Measurements from ENCODE around the gene OGDHL. TPM values are rescaled to one million over a fixed set of nuclear protein-coding genes. Genes with fewer than 3 reads are reported as not detected.

Gene OGDHL
- total and polyA plus RNA-seq, 8 donors, result 0.31 to 26.8 (median 3.7) TPM; not detected in 1

DNA sequence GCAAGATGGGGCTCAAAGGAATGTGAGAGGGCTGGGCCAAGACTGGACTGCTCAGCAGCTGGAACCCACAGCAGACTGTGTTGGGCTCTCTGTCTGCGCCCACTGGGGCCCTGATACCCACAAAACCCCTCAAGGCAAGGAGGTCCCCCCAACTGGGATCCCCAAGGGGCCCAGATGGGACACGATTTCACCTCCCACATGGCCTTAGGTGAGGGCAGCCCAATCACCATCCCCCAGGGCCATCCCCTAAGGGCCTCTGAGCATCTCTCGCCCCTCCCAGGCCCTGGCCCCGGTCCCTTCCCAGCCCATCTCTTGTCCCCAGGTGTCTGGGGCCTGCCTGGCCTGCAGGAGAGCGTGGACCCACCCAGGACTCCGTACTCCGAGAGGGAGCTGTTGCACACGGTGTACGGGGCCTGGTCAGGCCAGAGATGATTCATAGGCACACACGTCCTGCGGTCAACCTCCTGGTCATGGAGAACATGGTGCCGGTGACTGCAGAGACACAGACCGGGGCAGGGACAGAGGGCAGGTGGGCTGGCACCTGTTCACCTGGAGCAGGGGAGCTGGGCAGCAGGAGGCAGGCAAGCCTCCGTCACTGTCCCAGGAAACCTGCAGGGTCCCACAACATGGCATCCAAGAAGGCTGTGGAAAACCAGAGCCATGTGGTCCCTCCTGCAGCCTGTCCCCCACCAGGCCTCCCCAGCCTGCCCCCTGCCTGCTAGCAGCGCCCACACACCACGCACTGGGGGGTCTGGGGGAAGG is 21.6 kb downstream of the OGDHL start:
- Histone ChIP-seq H3K4me1 (no peaks in the 10 kb centered on the region), H3K4me3 (no peak overlapping the region), H3K9me3 (no peaks in the 10 kb centered on the region), H3K27me3 (no peaks in the 10 kb centered on the region), H3K36me3 (no peaks in the 10 kb centered on the region), H3K27ac (no peak overlapping the region)
- DNase-seq, result peak in 1 of 2 donors; percentile 19
- WGBS, 5 donors, result 86 to 92% (median 89%) methylated on average over 11 to 16 of the region's 16 CpGs
- intact Hi-C loops (cut with DNase I; ENCODE audit: low total_unique reads), result no loop called here
- TF ChIP-seq POLR2A (IDR thresholded peaks at IDR 0.05), result no peak
- TF ChIP-seq, protein P1, sequence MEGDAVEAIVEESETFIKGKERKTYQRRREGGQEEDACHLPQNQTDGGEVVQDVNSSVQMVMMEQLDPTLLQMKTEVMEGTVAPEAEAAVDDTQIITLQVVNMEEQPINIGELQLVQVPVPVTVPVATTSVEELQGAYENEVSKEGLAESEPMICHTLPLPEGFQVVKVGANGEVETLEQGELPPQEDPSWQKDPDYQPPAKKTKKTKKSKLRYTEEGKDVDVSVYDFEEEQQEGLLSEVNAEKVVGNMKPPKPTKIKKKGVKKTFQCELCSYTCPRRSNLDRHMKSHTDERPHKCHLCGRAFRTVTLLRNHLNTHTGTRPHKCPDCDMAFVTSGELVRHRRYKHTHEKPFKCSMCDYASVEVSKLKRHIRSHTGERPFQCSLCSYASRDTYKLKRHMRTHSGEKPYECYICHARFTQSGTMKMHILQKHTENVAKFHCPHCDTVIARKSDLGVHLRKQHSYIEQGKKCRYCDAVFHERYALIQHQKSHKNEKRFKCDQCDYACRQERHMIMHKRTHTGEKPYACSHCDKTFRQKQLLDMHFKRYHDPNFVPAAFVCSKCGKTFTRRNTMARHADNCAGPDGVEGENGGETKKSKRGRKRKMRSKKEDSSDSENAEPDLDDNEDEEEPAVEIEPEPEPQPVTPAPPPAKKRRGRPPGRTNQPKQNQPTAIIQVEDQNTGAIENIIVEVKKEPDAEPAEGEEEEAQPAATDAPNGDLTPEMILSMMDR (IDR thresholded peaks at IDR 0.05), result no peak
- no peak for TF ChIP-seq EP300 (IDR thresholded peaks at IDR 0.05)
- no peak for TF ChIP-seq POLR2AphosphoS5 (IDR thresholded peaks at IDR 0.05)

DNA sequence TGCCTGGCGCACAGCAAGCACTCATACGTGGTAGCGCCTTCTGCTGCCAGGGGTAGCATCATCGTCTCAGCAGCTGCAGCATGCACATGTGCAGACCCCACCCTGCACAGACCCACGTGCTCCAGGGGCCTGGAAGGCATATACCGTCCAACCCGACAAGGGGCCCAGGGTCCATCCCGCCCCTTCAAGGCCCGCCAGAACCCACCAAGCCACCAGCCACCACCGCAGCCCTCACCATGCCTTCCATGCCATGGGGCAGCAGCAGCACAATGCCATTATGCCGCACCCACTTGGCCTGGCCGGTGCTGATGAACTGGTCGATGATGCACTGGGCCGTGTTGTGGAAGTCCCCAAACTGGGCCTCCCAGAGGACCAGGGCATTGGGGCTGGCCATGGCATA is 22.7 kb downstream of the OGDHL start:
- TF ChIP-seq POLR2A (IDR thresholded peaks at IDR 0.05) (no peak), POLR2AphosphoS5 (IDR thresholded peaks at IDR 0.05) (no peak), EP300 (IDR thresholded peaks at IDR 0.05) (no peak)
- TF ChIP-seq, protein P1 (IDR thresholded peaks at IDR 0.05), result no peak
- no peaks in the 10 kb centered on the region for H3K36me3 ChIP-seq
- H3K4me1 ChIP-seq, result no peaks in the 10 kb centered on the region
- H3K27ac ChIP-seq, result no peak overlapping the region
- H3K9me3 ChIP-seq, result no peaks in the 10 kb centered on the region
- H3K27me3 ChIP-seq, result no peaks in the 10 kb centered on the region
- no peak overlapping the region for H3K4me3 ChIP-seq
- 78 to 83% (median 79%) methylated on average over 8 to 14 of the region's 14 CpGs for WGBS, 5 donors
- intact Hi-C loops (cut with DNase I; ENCODE audit: low total_unique reads), result no loop called here
- DNase-seq, result peak in 1 of 2 donors; percentile 24

DNA sequence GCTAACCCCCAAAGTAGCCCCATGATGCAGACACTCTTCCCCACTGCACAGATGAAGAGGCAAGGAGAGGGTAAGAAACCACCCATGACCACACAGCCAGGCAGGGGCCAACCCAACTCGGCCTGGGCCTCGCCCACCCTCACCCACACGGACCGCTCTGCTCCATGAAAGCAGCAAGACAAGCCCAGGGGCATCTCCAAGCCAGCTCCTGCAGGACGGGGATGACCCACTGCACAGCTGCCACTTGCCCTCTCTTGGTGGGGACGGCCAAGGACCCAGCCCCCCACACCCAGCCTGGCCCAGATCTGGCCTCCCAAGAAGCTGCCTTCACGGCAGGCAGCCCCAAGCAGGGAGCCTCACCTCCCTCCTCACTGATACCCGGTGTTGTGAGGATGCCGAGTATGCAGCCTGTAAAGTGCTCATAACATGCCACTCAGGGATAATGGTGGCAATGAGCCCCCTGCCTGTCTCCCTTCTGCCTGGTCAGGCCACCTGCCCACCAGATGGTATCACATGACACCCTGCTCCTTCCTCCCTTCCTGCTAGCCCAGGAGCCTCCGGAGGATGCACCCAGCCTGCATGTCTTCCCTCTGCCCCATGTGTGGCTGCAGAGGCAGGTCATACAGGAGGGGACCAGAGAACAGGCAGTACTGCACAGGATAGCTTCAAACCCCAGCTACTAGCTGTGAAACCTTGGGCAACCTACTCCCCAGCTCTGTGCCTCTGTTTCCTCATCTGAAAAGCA is 23.3 kb downstream of the OGDHL start:
- H3K27me3 ChIP-seq, result no peaks in the 10 kb centered on the region
- no peaks in the 10 kb centered on the region for H3K9me3 ChIP-seq
- intact Hi-C loops (cut with DNase I; ENCODE audit: low total_unique reads), result no loop called here
- no peaks in the 10 kb centered on the region for H3K36me3 ChIP-seq
- H3K4me1 ChIP-seq, result no peaks in the 10 kb centered on the region
- no peak overlapping the region for H3K4me3 ChIP-seq
- DNase-seq, result peak in 1 of 2 donors; percentile 13
- no peak overlapping the region for H3K27ac ChIP-seq
- no peak for TF ChIP-seq POLR2A (IDR thresholded peaks at IDR 0.05)
- no peak for TF ChIP-seq EP300 (IDR thresholded peaks at IDR 0.05)
- WGBS, 5 donors, result 59 to 79% (median 76%) methylated on average over 5 to 10 of the region's 10 CpGs

DNA sequence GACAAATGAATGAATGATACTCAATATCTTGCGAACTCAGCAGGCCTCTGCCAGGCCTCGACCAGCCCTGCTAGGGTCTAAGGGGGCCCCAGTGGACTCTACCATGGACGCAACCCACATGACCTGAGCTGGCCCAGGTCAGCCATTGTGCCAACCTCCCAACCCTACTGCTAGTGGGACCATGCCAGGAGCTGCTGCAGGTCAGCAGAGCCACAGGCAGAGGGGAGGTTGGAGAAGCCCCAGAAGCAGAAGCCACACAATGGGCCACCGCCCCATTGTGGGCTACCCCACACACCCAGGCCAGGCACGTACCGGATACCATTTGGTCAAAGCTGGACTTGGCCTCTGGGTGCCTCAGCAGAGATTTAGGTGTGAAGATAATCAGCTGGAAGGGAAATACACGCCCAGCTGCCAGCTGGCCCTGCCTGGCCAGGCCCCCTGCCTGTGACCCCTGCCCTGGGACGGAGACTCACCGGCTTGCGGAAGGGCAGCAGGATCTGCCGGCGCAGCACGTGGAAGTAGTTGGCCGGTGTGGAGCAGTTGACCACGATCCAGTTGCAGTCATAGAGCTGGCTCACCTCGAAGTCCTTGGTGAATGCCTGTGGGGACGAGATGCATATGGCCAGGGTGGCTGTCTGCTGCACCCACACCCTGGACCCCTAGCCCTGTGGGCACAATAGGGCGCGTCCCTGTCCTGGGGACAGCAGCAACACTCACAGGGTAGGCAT is 24.5 kb downstream of the OGDHL start:
- intact Hi-C loops (cut with DNase I; ENCODE audit: low total_unique reads), result no loop called here
- H3K27me3 ChIP-seq, result no peaks in the 10 kb centered on the region
- peak in 1 of 2 donors; percentile 17 for DNase-seq
- 85 to 91% (median 89%) methylated on average over 8 to 19 of the region's 19 CpGs for WGBS, 5 donors
- TF ChIP-seq POLR2AphosphoS5 (IDR thresholded peaks at IDR 0.05) (no peak), POLR2A (IDR thresholded peaks at IDR 0.05) (no peak), EP300 (IDR thresholded peaks at IDR 0.05) (no peak)
- TF ChIP-seq, protein P1 (IDR thresholded peaks at IDR 0.05), result no peak
- H3K36me3 ChIP-seq, result no peaks in the 10 kb centered on the region
- no peak overlapping the region for H3K4me3 ChIP-seq
- H3K9me3 ChIP-seq, result no peaks in the 10 kb centered on the region
- no peak overlapping the region for H3K27ac ChIP-seq
- H3K4me1 ChIP-seq, result no peaks in the 10 kb centered on the region

Data from stomach (tissue), 9 donors.